NCI-H128 (cell line): ENCODE measurements around the gene APEX2.
A peak's percentile ranks its signal among the peaks of the same experiment; 100 is the strongest.
"Not testable (repeated sequence)": the region's sequence is repeated elsewhere in the genome, so short reads cannot be mapped to it uniquely, and the experiment has no call there.

Experiments
- DNase-seq: peaks from one replicate; lab custom pipeline; 2025; ENCODE audit not compliant: unreplicated experiment; lab: John Stamatoyannopoulos, UW

The APEX2 gene

GRCh38 chrX:55011294-55011693 lies 11.1 kb downstream of the APEX2 start:
- no peak for DNase-seq

GRCh38 chrX:55014897-55015299 lies 14.7 kb downstream of the APEX2 start:
- no peak for DNase-seq

- no peak for DNase-seq
Measured at GRCh38 chrX:55026143-55026542, 26.0 kb downstream of the APEX2 start.

GRCh38 chrX:55026840-55027239 lies 26.7 kb downstream of the APEX2 start:
- no peak for DNase-seq

GRCh38 chrX:55028040-55028439 lies 27.9 kb downstream of the APEX2 start:
- DNase-seq: no peak

DNA sequence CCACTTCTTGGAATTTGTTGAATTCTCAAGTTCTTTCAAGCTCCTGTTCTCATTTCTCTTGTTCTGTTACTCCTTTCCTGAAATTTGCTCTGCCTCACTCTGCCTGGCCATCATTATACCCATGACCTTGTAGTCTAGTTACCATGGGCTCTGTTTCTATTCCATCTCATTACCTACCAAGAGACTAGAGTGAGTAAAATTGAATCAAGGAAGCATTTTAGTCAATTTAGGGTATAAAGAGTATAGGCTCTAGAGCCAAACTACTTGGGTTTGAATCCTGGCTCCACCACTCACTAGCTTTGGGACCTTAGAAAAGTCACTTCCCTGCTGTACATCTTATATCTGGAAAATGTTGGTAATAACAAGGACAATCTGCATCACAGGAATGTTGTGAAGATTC lies 28.4 kb downstream of the APEX2 start:
- no peak for DNase-seq

- DNase-seq: no peak
Measured at GRCh38 chrX:55029291-55029690, 29.1 kb downstream of the APEX2 start.

DNA sequence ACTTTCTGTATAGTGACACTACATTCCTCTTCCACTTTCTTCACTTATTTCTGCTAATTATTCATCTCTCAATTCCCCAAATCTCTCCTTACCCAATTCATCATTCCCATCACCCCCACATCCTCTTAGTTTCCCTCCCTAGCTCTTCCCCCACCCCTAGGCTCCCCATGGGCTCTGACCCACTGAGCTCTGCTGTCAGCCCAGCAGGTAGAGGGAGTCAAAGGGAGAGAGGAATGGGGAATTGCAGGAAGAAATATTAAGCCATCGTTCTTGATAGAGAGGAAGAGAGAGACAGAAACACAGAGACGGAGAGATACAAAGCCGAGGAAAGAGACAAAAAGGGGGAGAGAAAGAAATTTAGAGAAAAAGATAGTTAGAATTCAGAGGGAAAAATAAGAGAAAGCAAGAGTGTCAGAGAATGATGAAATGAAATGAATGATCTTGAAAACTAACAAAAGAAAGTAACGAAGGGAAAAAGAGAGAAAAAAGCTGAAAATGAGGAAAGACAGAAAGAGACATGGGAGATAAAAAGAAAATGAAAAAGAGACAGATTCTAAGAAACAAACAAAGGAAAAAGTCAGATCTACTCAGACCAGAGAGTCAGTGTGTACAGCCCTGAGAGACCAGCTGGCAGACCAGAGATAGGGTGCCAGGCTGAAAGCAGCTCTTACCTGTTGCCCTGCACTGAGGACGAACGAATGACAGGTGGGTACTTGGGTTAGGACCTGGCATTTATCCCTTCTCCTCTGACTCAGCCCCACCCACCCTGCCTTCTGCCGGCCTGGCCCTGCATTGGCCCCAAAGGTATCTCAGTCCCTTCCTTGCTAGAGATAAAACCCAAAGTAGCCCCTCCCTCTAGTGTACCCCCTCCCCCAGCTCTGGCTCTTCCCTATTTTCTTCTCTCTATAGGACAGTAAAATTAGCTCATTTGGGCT lies 30.4 kb downstream of the APEX2 start, which contains the start of gene ALAS2:
TSS of gene ALAS2 (minus strand) at position 707 of the 935 bp plus-strand sequence. CDS start 4,977 bp downstream, outside the sequence.
- DNase-seq: no peak

DNA sequence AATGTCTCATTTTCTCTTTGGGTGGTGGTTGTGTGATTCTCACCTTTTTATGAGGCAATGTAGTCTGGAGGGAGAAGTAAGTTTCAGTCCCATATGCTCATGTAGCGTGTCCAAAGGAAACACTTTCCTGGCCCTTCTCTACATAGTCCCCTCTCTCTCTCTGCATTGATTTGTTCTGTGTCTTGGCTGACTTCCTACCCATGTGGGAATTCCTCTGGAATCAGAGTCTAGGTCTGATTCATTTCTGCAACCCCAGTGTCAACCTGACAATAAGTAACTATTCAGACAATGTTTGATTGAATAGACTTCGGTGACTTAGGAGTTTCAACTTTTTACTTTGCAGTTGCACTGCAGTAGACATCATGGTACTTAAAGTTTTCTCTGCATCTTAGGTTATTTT lies 33.3 kb downstream of the APEX2 start:
- DNase-seq: no peak

DNA sequence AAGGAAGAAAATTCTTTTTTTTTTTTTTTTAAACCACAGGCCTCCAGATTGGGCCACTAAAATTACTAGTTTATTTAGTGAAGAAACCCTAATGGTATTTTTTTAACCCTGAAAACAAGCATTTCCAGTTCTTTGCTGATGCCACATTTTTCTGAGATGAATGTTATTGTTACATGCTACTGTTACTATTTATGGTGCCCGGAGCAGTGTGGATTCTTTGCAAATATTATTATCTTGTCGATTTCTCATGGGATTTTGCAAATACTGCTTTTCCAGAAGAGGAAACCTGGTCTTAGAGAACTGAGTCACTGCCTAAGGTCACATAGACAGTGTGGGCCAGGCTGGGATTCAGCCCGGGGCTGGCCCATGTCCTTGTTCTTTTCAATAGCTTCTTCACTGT lies 39.3 kb downstream of the APEX2 start:
- DNase-seq: no peak

DNA sequence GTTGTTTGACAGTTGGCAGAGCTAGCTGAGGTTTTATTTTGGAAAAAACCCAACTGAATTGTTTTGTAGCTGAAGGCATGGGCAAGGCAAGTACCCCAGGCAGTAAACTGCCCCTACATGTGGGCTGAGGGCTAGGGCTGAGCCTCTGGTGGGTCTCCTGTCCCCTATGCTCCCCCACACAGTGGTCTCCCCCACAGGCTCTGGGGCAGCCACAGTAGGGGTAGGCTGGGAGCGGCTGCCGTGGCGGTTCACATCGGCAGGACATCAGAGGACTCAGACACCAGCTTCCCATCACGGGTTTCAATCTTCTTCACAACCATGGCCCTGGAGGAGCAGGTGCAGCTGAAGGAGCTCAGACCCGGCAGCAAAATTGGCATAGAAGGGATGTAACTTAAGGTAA lies 41.4 kb downstream of the APEX2 start:
- DNase-seq: no peak

- not testable (repeated sequence) for DNase-seq
Measured at GRCh38 chrX:55050599-55050998, 50.4 kb downstream of the APEX2 start.

GRCh38 chrX:55056820-55057674 lies 56.9 kb downstream of the APEX2 start:
- DNase-seq: no peak

DNA sequence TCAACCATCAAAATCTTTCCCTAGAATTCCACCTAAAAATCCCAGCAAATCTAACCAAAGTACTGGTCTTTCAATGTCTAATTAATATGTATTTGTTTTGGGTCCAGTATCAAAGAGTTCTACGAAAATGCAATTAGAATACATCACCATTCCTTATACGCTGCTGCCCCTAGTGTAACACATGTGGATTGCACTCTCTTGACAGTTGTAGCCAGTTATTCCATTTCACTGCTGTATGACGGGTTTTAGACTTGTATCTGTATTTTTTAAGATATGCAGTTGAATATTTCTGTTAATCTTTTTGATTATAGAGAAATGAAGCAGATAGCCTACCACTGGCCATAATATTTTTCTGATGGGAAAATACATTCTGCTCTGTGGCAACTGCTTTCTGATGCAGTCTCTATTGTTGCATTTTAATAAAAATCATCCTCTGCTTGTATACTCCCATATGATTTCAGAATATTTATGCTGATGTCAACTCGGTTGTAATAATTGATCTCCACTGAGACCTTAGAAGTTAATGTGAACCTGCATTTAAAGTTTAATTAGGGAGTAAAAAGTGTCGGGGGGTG lies 57.6 kb downstream of the APEX2 start:
- peak; percentile 0 for DNase-seq
